ENCODE measurements around the gene AVEN.

AVEN gene

GRCh38 chr15:33826201-33826600 lies 212.8 kb downstream of the AVEN start:
- TF ChIP-seq REST (IDR thresholded peaks at IDR 0.05; ENCODE audit: insufficient read depth in 1 of 2, low read depth in 2 of 2, low read length in 2 of 2): no peak
- no peak for TF ChIP-seq SIN3A (IDR thresholded peaks at IDR 0.05; ENCODE audit: borderline replicate concordance, insufficient read depth, low read length)
- no peak for TF ChIP-seq FOXP2 (optimal IDR thresholded peaks at IDR 0.05; ENCODE audit: borderline replicate concordance, extremely low read depth, extremely low read length, insufficient read depth)
- TF ChIP-seq TAF1 (IDR thresholded peaks at IDR 0.05; ENCODE audit: borderline replicate concordance, insufficient read depth, low read length): no peak
- TF ChIP-seq POLR2AphosphoS5 (IDR thresholded peaks at IDR 0.05; ENCODE audit: low read depth, low read length): no peak

DNA sequence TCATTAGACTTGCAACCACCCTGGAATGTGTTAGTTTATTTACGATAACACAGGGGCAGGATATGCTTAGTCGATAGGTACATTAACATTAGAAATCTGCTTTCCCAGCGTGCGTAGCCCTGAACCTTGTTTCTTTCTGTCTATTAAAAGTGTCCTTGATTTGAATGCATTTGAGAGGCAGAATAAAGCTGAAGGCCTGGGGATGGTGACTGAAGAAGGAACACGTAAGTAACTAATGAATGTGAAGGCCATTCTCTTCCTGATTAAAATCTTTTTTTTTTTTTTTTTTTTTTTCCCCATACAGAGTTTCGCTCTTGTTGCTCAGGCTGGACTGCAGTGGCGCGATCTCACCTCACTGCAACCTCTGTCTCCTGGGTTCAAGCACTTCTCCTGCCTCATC lies 213.6 kb downstream of the AVEN start:
- no peak for TF ChIP-seq SIN3A (IDR thresholded peaks at IDR 0.05; ENCODE audit: borderline replicate concordance, insufficient read depth, low read length)
- TF ChIP-seq TAF1 (IDR thresholded peaks at IDR 0.05; ENCODE audit: borderline replicate concordance, insufficient read depth, low read length): no peak
- TF ChIP-seq POLR2AphosphoS5 (IDR thresholded peaks at IDR 0.05; ENCODE audit: low read depth, low read length): no peak
- no peak for TF ChIP-seq FOXP2 (optimal IDR thresholded peaks at IDR 0.05; ENCODE audit: borderline replicate concordance, extremely low read depth, extremely low read length, insufficient read depth)
- TF ChIP-seq REST (IDR thresholded peaks at IDR 0.05; ENCODE audit: insufficient read depth in 1 of 2, low read depth in 2 of 2, low read length in 2 of 2): no peak

GRCh38 chr15:33823119-33823518 lies 215.9 kb downstream of the AVEN start:
- TF ChIP-seq FOXP2 (optimal IDR thresholded peaks at IDR 0.05; ENCODE audit: borderline replicate concordance, extremely low read depth, extremely low read length, insufficient read depth): no peak
- TF ChIP-seq REST (IDR thresholded peaks at IDR 0.05; ENCODE audit: insufficient read depth in 1 of 2, low read depth in 2 of 2, low read length in 2 of 2): no peak
- TF ChIP-seq TAF1 (IDR thresholded peaks at IDR 0.05; ENCODE audit: borderline replicate concordance, insufficient read depth, low read length): no peak
- TF ChIP-seq POLR2AphosphoS5 (IDR thresholded peaks at IDR 0.05; ENCODE audit: low read depth, low read length): no peak
- TF ChIP-seq SIN3A (IDR thresholded peaks at IDR 0.05; ENCODE audit: borderline replicate concordance, insufficient read depth, low read length): no peak

DNA sequence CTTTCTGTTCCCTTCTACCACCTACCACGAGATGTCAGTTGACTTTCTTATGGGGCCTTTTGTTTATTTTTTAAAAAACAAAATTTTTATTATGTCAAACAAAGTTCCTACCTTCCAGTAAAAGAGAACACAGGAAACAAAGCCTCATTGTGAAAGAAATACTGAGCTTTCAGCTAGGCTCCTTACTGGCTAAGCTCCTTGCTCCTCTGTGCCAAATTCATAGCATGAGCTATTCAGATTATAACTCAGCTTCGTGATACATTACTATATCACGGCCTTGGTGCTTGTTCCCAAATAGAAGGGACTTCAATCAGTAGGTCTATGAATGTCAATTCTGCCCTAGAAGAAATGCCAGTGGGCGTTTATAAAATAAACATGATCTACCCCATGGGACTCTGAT lies 216.5 kb downstream of the AVEN start:
- TF ChIP-seq FOXP2 (optimal IDR thresholded peaks at IDR 0.05; ENCODE audit: borderline replicate concordance, extremely low read depth, extremely low read length, insufficient read depth): no peak
- TF ChIP-seq TAF1 (IDR thresholded peaks at IDR 0.05; ENCODE audit: borderline replicate concordance, insufficient read depth, low read length): no peak
- no peak for TF ChIP-seq REST (IDR thresholded peaks at IDR 0.05; ENCODE audit: insufficient read depth in 1 of 2, low read depth in 2 of 2, low read length in 2 of 2)
- no peak for TF ChIP-seq SIN3A (IDR thresholded peaks at IDR 0.05; ENCODE audit: borderline replicate concordance, insufficient read depth, low read length)
- no peak for TF ChIP-seq POLR2AphosphoS5 (IDR thresholded peaks at IDR 0.05; ENCODE audit: low read depth, low read length)

Measured in PFSK-1 (cell line).